Measurements from ENCODE around the gene C4BPB. TPM values are rescaled to one million over a fixed set of nuclear protein-coding genes. Genes with fewer than 3 reads are reported as not detected.

The C4BPB gene
- total and polyA plus RNA-seq, 2 donors, result 0.71 to 1.1 TPM

DNA sequence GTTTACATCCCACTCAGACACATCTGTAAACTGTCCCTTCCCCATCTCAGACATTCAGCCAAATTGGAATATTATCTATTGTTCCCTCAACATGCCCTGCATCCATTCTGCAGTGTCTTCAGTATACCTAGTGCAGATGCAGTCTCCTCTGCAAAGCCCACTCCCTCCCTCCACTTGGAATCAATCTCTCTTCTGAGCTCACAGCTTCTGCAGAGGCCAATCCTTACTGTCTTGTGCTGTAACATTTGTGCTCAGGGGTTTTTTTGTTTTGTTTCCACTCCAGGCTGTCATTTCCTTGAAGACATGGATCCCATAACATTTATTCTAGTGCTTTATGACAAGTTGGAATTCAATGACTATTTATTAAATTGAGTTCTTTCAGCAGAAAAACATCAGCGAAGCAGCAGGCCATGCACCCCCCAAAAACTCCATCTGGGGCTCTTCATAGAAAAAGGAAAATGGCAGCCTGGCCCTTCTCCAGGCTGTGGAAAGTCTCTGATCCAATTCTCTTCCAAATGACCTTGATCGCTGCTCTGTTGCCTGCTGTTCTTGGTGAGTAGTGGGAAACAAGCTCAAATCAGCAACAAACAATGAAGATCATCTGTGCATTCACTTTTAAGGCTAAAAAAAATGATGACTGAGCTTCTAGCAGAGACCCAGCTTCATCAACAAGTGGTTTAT is 24.1 kb downstream of the C4BPB start:
- 97% methylated on average over 2 of the region's 2 CpGs for WGBS
- no peak for DNase-seq (ENCODE audit: low read depth in 6 of 9, low spot score in 9 of 9)

DNA sequence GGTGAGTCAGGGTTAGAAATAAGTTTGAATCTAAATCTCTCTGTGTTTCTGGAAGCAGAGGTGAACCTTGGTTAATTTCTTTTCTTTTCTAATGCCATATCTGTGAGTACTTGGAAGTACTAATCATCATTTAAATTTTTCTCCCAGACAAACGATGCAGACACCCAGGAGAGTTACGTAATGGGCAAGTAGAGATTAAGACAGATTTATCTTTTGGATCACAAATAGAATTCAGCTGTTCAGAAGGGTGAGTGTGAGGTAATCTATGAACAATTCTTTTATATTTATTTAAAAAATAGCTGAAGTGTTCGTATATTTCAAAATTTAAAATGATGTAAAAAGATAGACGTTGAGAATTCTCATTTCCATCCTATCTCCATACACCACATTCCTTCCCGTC is 26.6 kb downstream of the C4BPB start:
- Histone ChIP-seq H3K9me3 (ENCODE audit: control insufficient read depth in 2 of 2, insufficient read depth in 1 of 2, low read length in 1 of 2) (no peaks in the 10 kb centered on the region), H3K27me3 (ENCODE audit: control insufficient read depth in 2 of 2, insufficient read depth in 1 of 2, low read length in 1 of 2) (no peaks in the 10 kb centered on the region), H3K36me3 (ENCODE audit: control insufficient read depth in 2 of 2, insufficient read depth in 2 of 2, low read length in 1 of 2) (no peaks in the 10 kb centered on the region), H3K4me1 (ENCODE audit: control insufficient read depth in 2 of 2, insufficient read depth in 2 of 2, low read length in 2 of 2) (no peaks in the 10 kb centered on the region), H3K4me3 (ENCODE audit: low read length in 2 of 2) (no peak overlapping the region), H3K27ac (ENCODE audit: low read depth in 1 of 2, low read length in 1 of 2) (no peak overlapping the region)
- no peak for DNase-seq (ENCODE audit: low read depth in 6 of 9, low spot score in 9 of 9)
- 96% methylated on average over 5 of the region's 5 CpGs for WGBS

More for the DNA sequence above, 24.1 kb downstream of the C4BPB start:
- no peaks in the 10 kb centered on the region for H3K9me3 ChIP-seq (ENCODE audit: control insufficient read depth in 2 of 2, insufficient read depth in 1 of 2, low read length in 1 of 2)
- H3K27me3 ChIP-seq (ENCODE audit: control insufficient read depth in 2 of 2, insufficient read depth in 1 of 2, low read length in 1 of 2), result no peaks in the 10 kb centered on the region
- no peaks in the 10 kb centered on the region for H3K4me1 ChIP-seq (ENCODE audit: control insufficient read depth in 2 of 2, insufficient read depth in 2 of 2, low read length in 2 of 2)
- H3K36me3 ChIP-seq (ENCODE audit: control insufficient read depth in 2 of 2, insufficient read depth in 2 of 2, low read length in 1 of 2), result no peaks in the 10 kb centered on the region
- no peak overlapping the region for H3K4me3 ChIP-seq (ENCODE audit: low read length in 2 of 2)
- H3K27ac ChIP-seq (ENCODE audit: low read depth in 1 of 2, low read length in 1 of 2), result no peak overlapping the region

DNA sequence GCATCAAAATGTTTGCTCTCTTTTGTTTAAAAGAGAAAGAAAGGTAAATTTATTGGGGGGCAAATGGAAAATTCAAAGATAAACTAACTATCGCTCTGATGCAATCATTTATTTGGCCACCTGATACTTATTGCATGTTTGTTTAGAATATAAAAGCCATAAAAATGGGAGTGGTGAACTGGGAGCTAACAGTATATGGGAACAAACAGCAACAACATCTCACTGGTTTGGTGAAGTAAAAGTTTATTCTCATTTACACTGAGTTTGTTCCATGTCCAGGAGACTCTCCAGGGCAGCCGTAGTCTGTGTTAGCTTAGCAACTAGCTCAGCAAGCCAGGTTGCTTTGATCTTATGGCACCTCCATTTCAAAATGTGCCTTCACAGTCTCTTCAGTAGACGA is 35.7 kb downstream of the C4BPB start:
- Histone ChIP-seq H3K4me1 (ENCODE audit: control insufficient read depth in 2 of 2, insufficient read depth in 2 of 2, low read length in 2 of 2) (no peaks in the 10 kb centered on the region), H3K9me3 (ENCODE audit: control insufficient read depth in 2 of 2, insufficient read depth in 1 of 2, low read length in 1 of 2) (peaks cover 2 to 8% of the 10 kb centered on the region in 2 donors), H3K27me3 (ENCODE audit: control insufficient read depth in 2 of 2, insufficient read depth in 1 of 2, low read length in 1 of 2) (no peaks in the 10 kb centered on the region), H3K36me3 (ENCODE audit: control insufficient read depth in 2 of 2, insufficient read depth in 2 of 2, low read length in 1 of 2) (no peaks in the 10 kb centered on the region), H3K27ac (ENCODE audit: low read depth in 1 of 2, low read length in 1 of 2) (no peak overlapping the region), H3K4me3 (ENCODE audit: low read length in 2 of 2) (no peak overlapping the region)
- WGBS, result 96% methylated on average over 3 of the region's 3 CpGs
- DNase-seq (ENCODE audit: low read depth in 6 of 9, low spot score in 9 of 9), result no peak

DNA sequence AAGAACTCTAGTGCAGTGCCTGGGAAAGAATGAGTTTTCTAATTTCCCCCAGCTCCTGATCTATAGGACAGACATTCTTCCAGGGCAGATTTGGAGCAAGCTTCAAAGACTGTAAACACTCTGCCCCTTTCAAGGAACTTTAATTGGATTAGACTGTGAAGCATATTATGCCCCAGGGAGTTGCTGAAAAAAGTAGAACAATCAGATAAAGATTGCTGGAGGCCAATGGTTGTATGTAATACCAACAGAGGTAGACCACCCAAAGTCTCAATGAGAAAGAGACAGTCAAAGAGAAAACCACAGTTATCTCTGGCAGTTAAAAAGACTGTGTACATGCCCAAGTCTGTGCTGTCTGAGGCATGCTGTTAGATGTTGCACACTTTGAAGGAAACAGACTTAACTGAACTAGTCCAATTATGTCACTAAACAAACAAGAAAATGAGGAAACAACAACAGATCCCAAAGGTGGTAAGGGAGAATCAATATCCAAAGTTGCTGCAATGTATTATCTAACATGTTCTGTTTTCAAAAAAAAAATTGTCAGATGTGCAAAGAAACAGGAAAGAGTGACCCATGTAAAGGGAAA is 39.8 kb downstream of the C4BPB start:
- Histone ChIP-seq H3K27me3 (ENCODE audit: control insufficient read depth in 2 of 2, insufficient read depth in 1 of 2, low read length in 1 of 2) (no peaks in the 10 kb centered on the region), H3K36me3 (ENCODE audit: control insufficient read depth in 2 of 2, insufficient read depth in 2 of 2, low read length in 1 of 2) (no peaks in the 10 kb centered on the region), H3K4me1 (ENCODE audit: control insufficient read depth in 2 of 2, insufficient read depth in 2 of 2, low read length in 2 of 2) (no peaks in the 10 kb centered on the region), H3K9me3 (ENCODE audit: control insufficient read depth in 2 of 2, insufficient read depth in 1 of 2, low read length in 1 of 2) (peaks cover 2 to 8% of the 10 kb centered on the region in 2 donors), H3K4me3 (ENCODE audit: low read length in 2 of 2) (no peak overlapping the region), H3K27ac (ENCODE audit: low read depth in 1 of 2, low read length in 1 of 2) (no peak overlapping the region)
- DNase-seq (ENCODE audit: low read depth in 6 of 9, low spot score in 9 of 9), result no peak

DNA sequence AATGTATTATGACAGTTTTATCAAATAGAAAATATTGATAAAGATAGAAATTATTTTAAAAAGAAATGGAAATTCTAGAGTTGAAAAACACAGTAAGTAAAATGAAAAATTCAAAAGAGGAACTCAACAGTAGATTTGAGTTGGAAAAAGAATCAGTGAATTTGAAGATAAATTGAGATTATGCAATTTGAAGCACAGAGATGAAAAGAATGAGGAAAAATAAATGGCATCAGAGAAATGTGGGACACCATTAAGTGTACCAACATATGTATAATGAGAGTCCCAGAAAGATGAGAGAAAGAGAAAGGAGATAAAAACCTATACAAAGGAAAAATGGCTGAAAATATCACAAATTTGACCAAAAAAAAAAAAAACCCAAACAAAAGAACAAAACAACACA is 40.4 kb downstream of the C4BPB start:
- no peak overlapping the region for H3K27ac ChIP-seq (ENCODE audit: low read depth in 1 of 2, low read length in 1 of 2)
- DNase-seq (ENCODE audit: low read depth in 6 of 9, low spot score in 9 of 9), result no peak
- H3K9me3 ChIP-seq (ENCODE audit: control insufficient read depth in 2 of 2, insufficient read depth in 1 of 2, low read length in 1 of 2), result peaks cover 2 to 8% of the 10 kb centered on the region in 2 donors
- H3K4me3 ChIP-seq (ENCODE audit: low read length in 2 of 2), result no peak overlapping the region
- no peaks in the 10 kb centered on the region for H3K27me3 ChIP-seq (ENCODE audit: control insufficient read depth in 2 of 2, insufficient read depth in 1 of 2, low read length in 1 of 2)
- H3K36me3 ChIP-seq (ENCODE audit: control insufficient read depth in 2 of 2, insufficient read depth in 2 of 2, low read length in 1 of 2), result no peaks in the 10 kb centered on the region
- H3K4me1 ChIP-seq (ENCODE audit: control insufficient read depth in 2 of 2, insufficient read depth in 2 of 2, low read length in 2 of 2), result no peaks in the 10 kb centered on the region

DNA sequence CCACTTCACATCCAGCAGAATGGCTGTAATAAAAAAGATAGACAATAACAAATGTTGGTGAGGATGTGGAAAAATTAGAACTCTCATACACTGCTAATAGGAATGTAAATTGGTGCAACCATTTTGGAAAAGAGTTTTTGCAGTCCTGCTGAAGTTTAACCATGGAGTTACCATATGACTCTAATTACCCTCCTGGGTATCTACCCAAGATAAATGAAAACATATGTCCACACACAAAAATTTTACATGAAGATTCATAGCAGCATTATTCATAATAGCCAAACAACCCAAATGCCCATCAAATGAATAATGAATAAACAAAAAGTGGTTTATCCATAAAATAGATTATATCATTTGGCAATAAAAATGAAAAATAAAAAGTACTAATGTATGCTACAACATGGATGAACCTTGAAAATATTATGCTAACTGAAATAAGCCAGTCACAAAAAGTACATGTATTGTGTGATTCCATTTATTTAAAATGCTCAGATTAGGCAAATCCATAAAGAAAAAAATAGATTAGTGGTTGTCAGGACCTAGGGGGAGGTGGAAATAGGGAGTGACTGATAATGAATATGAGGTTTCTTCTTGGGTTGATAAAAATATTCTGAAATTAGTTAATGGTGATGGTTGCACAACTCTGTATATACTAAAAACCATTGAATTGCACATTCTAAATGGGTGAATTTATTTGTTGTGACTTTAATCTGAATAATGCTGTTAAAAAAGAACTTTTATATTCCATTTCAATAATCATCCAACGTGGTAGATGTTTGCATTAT is 41.8 kb downstream of the C4BPB start:
- no peak overlapping the region for H3K27ac ChIP-seq (ENCODE audit: low read depth in 1 of 2, low read length in 1 of 2)
- H3K36me3 ChIP-seq (ENCODE audit: control insufficient read depth in 2 of 2, insufficient read depth in 2 of 2, low read length in 1 of 2), result no peaks in the 10 kb centered on the region
- H3K4me3 ChIP-seq (ENCODE audit: low read length in 2 of 2), result no peak overlapping the region
- peaks cover 2 to 8% of the 10 kb centered on the region in 2 donors for H3K9me3 ChIP-seq (ENCODE audit: control insufficient read depth in 2 of 2, insufficient read depth in 1 of 2, low read length in 1 of 2)
- no peak for DNase-seq (ENCODE audit: low read depth in 6 of 9, low spot score in 9 of 9)
- H3K4me1 ChIP-seq (ENCODE audit: control insufficient read depth in 2 of 2, insufficient read depth in 2 of 2, low read length in 2 of 2), result no peaks in the 10 kb centered on the region
- no peaks in the 10 kb centered on the region for H3K27me3 ChIP-seq (ENCODE audit: control insufficient read depth in 2 of 2, insufficient read depth in 1 of 2, low read length in 1 of 2)
- 94% methylated on average over 1 of the region's 1 CpG for WGBS

DNA sequence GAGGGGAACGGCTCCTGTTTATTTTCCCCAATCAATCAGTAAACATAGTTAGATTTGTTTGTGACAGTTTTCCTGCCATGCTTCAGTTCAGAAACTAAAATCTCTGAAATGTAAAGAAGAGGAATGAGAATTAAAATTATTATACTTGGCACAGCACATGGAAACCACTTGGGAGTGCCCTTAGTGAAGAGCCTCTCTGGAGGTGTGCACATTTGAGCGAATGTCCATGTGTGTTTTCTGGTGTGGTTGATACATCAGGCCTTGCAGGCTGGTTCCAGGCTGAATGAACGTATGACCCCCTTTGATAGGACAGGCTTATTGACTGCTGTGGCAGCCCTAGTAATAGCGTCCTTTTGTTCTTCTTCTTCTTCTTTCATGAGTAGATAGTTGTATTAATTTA is 42.5 kb downstream of the C4BPB start:
- H3K4me3 ChIP-seq (ENCODE audit: low read length in 2 of 2), result no peak overlapping the region
- peaks cover 2 to 8% of the 10 kb centered on the region in 2 donors for H3K9me3 ChIP-seq (ENCODE audit: control insufficient read depth in 2 of 2, insufficient read depth in 1 of 2, low read length in 1 of 2)
- no peaks in the 10 kb centered on the region for H3K27me3 ChIP-seq (ENCODE audit: control insufficient read depth in 2 of 2, insufficient read depth in 1 of 2, low read length in 1 of 2)
- DNase-seq (ENCODE audit: low read depth in 6 of 9, low spot score in 9 of 9), result no peak
- H3K4me1 ChIP-seq (ENCODE audit: control insufficient read depth in 2 of 2, insufficient read depth in 2 of 2, low read length in 2 of 2), result no peaks in the 10 kb centered on the region
- WGBS, result 97% methylated on average over 4 of the region's 4 CpGs
- no peaks in the 10 kb centered on the region for H3K36me3 ChIP-seq (ENCODE audit: control insufficient read depth in 2 of 2, insufficient read depth in 2 of 2, low read length in 1 of 2)
- no peak overlapping the region for H3K27ac ChIP-seq (ENCODE audit: low read depth in 1 of 2, low read length in 1 of 2)

DNA sequence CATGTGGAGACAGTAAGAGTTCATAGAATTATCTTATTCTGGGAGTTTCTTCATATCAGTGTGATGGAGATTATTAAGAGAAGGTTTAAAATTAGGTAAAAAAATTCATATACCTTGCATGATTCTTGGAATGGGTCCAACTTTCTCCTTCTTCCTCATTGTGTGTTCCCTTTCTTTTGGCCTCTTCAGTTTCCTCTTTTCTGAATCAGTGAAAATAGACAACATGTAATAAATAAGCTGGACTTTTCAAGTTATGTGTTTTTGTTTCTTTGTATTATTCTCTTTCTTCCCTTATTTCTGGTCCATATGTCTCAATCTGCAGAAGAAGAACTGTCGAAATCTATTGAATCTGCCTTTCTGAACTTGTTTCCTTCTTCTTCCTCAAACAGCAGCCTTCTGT is 45.9 kb downstream of the C4BPB start:
- 68% methylated on average over 1 of the region's 1 CpG for WGBS
- no peaks in the 10 kb centered on the region for H3K27me3 ChIP-seq (ENCODE audit: control insufficient read depth in 2 of 2, insufficient read depth in 1 of 2, low read length in 1 of 2)
- no peak overlapping the region for H3K4me3 ChIP-seq (ENCODE audit: low read length in 2 of 2)
- no peaks in the 10 kb centered on the region for H3K36me3 ChIP-seq (ENCODE audit: control insufficient read depth in 2 of 2, insufficient read depth in 2 of 2, low read length in 1 of 2)
- no peaks in the 10 kb centered on the region for H3K4me1 ChIP-seq (ENCODE audit: control insufficient read depth in 2 of 2, insufficient read depth in 2 of 2, low read length in 2 of 2)
- no peaks in the 10 kb centered on the region for H3K9me3 ChIP-seq (ENCODE audit: control insufficient read depth in 2 of 2, insufficient read depth in 1 of 2, low read length in 1 of 2)
- DNase-seq (ENCODE audit: low read depth in 6 of 9, low spot score in 9 of 9), result no peak
- H3K27ac ChIP-seq (ENCODE audit: low read depth in 1 of 2, low read length in 1 of 2), result no peak overlapping the region

DNA sequence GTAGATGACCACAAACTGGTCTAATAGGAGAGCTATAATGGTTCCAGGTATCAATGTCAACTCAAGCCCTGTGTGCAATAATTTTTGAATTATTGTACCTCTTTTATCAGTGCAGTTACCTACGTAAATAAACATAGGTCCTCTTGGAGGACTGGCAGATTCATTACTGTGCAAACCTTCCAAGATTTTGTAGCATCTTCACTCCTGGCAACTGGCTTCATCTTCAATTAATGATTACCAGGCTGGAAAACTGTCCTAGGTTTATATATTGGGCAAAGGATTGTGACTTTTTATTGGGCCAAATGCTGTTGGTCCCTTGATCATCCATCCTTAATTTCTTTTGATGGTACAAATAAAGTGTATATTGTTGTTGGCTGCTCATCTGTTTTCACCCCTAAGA is 51.0 kb downstream of the C4BPB start:
- H3K9me3 ChIP-seq (ENCODE audit: control insufficient read depth in 2 of 2, insufficient read depth in 1 of 2, low read length in 1 of 2), result no peaks in the 10 kb centered on the region
- H3K4me3 ChIP-seq (ENCODE audit: low read length in 2 of 2), result no peak overlapping the region
- no peaks in the 10 kb centered on the region for H3K4me1 ChIP-seq (ENCODE audit: control insufficient read depth in 2 of 2, insufficient read depth in 2 of 2, low read length in 2 of 2)
- DNase-seq (ENCODE audit: low read depth in 6 of 9, low spot score in 9 of 9), result no peak
- H3K27me3 ChIP-seq (ENCODE audit: control insufficient read depth in 2 of 2, insufficient read depth in 1 of 2, low read length in 1 of 2), result no peaks in the 10 kb centered on the region
- WGBS, result 99% methylated on average over 1 of the region's 1 CpG
- H3K36me3 ChIP-seq (ENCODE audit: control insufficient read depth in 2 of 2, insufficient read depth in 2 of 2, low read length in 1 of 2), result no peaks in the 10 kb centered on the region
- no peak overlapping the region for H3K27ac ChIP-seq (ENCODE audit: low read depth in 1 of 2, low read length in 1 of 2)
